ENCODE data around the gene KRT33B.

DNA sequence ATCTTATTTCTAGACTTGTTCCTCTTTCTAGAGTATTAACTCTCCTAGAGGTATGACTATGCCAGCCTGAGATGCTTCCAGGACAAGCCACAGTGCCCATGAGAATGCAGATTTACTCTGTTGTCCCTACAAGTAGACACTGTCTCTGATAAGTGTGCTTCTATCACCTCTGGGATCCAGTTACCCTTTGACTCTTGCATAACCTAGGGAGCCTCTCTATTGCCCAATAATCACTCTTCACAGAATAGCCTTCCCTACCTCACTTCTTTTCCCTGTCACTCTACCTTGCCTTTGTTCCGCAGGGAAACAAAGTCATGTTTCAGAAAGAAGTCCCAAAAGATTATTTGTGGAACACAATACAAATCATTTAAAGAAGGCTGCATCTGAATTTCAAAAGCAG is 14.1 kb upstream of the KRT33B start:
- TF ChIP-seq, protein P1, sequence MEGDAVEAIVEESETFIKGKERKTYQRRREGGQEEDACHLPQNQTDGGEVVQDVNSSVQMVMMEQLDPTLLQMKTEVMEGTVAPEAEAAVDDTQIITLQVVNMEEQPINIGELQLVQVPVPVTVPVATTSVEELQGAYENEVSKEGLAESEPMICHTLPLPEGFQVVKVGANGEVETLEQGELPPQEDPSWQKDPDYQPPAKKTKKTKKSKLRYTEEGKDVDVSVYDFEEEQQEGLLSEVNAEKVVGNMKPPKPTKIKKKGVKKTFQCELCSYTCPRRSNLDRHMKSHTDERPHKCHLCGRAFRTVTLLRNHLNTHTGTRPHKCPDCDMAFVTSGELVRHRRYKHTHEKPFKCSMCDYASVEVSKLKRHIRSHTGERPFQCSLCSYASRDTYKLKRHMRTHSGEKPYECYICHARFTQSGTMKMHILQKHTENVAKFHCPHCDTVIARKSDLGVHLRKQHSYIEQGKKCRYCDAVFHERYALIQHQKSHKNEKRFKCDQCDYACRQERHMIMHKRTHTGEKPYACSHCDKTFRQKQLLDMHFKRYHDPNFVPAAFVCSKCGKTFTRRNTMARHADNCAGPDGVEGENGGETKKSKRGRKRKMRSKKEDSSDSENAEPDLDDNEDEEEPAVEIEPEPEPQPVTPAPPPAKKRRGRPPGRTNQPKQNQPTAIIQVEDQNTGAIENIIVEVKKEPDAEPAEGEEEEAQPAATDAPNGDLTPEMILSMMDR (conservative IDR thresholded peaks at IDR 0.05; ENCODE audit: low read depth, low read length) = no peak
- no peak for TF ChIP-seq POLR2A (IDR thresholded peaks at IDR 0.05; ENCODE audit: low read depth, low read length)
- TF ChIP-seq USF2 (IDR thresholded peaks at IDR 0.05; ENCODE audit: low read depth, low read length) = no peak
- no peak for TF ChIP-seq MXI1 (IDR thresholded peaks at IDR 0.05; ENCODE audit: borderline replicate concordance, low read depth, low read length)
- TF ChIP-seq ELK1 (IDR thresholded peaks at IDR 0.05; ENCODE audit: borderline replicate concordance, low read depth, low read length) = no peak
- TF ChIP-seq RFX5 (IDR thresholded peaks at IDR 0.05; ENCODE audit: low read depth, low read length) = no peak
- no peak for TF ChIP-seq RAD21 (IDR thresholded peaks at IDR 0.05; ENCODE audit: low read length)
- TF ChIP-seq SMC3 (IDR thresholded peaks at IDR 0.05; ENCODE audit: low read depth, low read length) = no peak
- TF ChIP-seq RCOR1 (IDR thresholded peaks at IDR 0.05; ENCODE audit: insufficient replicate concordance, low read length) = no peak

All from IMR-90 (cell line).